ENCODE measurements around the gene WDR44. TPM values are rescaled to one million over a fixed set of nuclear protein-coding genes. Genes with fewer than 3 reads are reported as not detected.
A peak's percentile ranks its signal among the peaks of the same experiment; 100 is the strongest.

Gene WDR44
- total RNA-seq, 1 experiment from 2014 or later, result 22.3 TPM

DNA sequence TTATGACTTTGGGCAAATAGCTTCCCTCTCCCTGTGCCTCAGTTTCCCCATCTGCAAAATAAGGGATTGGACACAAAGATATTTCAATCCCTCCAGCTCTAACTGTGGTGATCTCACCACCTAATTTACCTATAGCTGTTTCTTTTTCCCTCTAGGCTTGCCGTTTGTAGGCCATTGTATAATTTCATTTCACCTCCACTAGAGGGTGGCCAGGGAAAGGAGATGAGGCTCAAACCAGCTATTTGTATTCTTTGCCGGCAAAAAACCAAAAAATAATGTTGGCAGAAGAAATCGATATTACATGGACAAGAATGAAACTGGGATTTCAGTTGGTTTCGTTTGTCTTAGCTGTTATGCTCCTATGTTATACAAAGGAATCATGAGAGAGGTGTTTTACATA, 113.6 kb downstream of the WDR44 start:
- no peaks in the 10 kb centered on the region for H3K27me3 ChIP-seq (ENCODE audit: control insufficient read depth, insufficient read depth, low read length)
- ChIA-PET POLR2A (no interaction called here), CTCF (interaction anchor here (1.1 to 2.4 kb wide), 3 partner anchors 141 to 379 kb away, joined by 6 to 36 read pairs (median 8); no protein-coding TSS in a partner anchor)
- H3K36me3 ChIP-seq (ENCODE audit: control insufficient read depth, insufficient read depth, low read length), result no peaks in the 10 kb centered on the region
- peak; percentile 83 for ATAC-seq
- BruUV-seq (replicated peaks), result no TSS peak
- DNase-seq (ENCODE audit: low read depth, low spot score), result peak; percentile 12
- intact Hi-C loops (cut with micrococcal nuclease; ENCODE audit: unreplicated experiment), result loop anchor here (2.0 to 10.0 kb wide), 2 partner anchors 141 to 345 kb away; no protein-coding TSS in a partner anchor
- no peaks in the 10 kb centered on the region for H3K4me1 ChIP-seq (ENCODE audit: control insufficient read depth, insufficient read depth, low read length)
- in situ Hi-C loops (cut with HindIII; ENCODE audit: low pct_unique_long_range_greater_than_20kb, low sequenced_read_pairs), result no loop called here
- H3K27ac ChIP-seq (ENCODE audit: low read length), result no peak overlapping the region
- TF ChIP-seq CTCF (IDR thresholded peaks at IDR 0.05) (peak; percentile 73; the same call in 1 of the 2 replicates), REST (IDR thresholded peaks at IDR 0.05; ENCODE audit: insufficient read depth in 1 of 2, low read depth in 2 of 2, low read length in 1 of 2) (no peak)
- H3K9me3 ChIP-seq (ENCODE audit: control insufficient read depth, insufficient read depth, low read depth, low read length), result no peaks in the 10 kb centered on the region
- H3K4me3 ChIP-seq (ENCODE audit: low read depth in 2 of 2, low read length in 2 of 2), result no peak overlapping the region

DNA sequence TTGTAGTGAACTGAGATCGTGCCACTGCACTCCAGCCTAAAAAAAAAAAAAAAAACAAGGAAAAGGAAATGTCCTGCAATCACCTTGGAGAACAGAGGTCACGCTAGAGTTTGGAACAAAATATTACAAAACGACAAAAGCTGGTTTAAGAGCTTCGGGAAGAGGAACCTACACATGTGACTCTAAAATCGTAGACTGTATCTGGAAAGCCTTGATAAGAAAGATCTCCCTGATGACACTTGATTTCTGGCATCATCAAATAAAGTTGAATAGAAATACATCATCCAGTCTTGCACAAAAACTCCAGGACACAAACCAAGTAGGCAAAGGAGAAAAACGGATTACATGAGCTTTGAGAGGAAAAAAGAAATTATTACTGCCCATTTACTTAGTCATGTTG, 118.6 kb downstream of the WDR44 start:
- CTCF ChIA-PET, result interaction anchor here (0.6 to 0.8 kb wide), 2 partner anchors 64 to 74 kb away, joined by 5 to 10 read pairs; no protein-coding TSS in a partner anchor
- in situ Hi-C loops (cut with HindIII; ENCODE audit: low pct_unique_long_range_greater_than_20kb, low sequenced_read_pairs), result no loop called here
- DNase-seq (ENCODE audit: low read depth, low spot score), result no peak
- POLR2A ChIA-PET, result no interaction called here
- intact Hi-C loops (cut with micrococcal nuclease; ENCODE audit: unreplicated experiment), result no loop called here
- H3K4me3 ChIP-seq (ENCODE audit: low read depth in 2 of 2, low read length in 2 of 2), result no peak overlapping the region
- no TSS peak for BruUV-seq (replicated peaks)
- TF ChIP-seq TCF7L2 (IDR thresholded peaks at IDR 0.05; ENCODE audit: low read depth, low read length) (no peak), CTCF (IDR thresholded peaks at IDR 0.05) (no peak), REST (IDR thresholded peaks at IDR 0.05; ENCODE audit: insufficient read depth in 1 of 2, low read depth in 2 of 2, low read length in 1 of 2) (no peak), POLR2AphosphoS5 (IDR thresholded peaks at IDR 0.05; ENCODE audit: low read depth, low read length) (no peak), SIN3A (IDR thresholded peaks at IDR 0.05; ENCODE audit: borderline replicate concordance, insufficient read depth, low read depth, low read length) (no peak)
- no peak for ATAC-seq
- H3K9me3 ChIP-seq (ENCODE audit: control insufficient read depth, insufficient read depth, low read depth, low read length), result no peaks in the 10 kb centered on the region
- H3K27ac ChIP-seq (ENCODE audit: low read length), result no peak overlapping the region
- no peaks in the 10 kb centered on the region for H3K36me3 ChIP-seq (ENCODE audit: control insufficient read depth, insufficient read depth, low read length)
- no peaks in the 10 kb centered on the region for H3K4me1 ChIP-seq (ENCODE audit: control insufficient read depth, insufficient read depth, low read length)
- no peaks in the 10 kb centered on the region for H3K27me3 ChIP-seq (ENCODE audit: control insufficient read depth, insufficient read depth, low read length)
